Measurements from ENCODE around the gene ALDOB.

GRCh38 chr9:101418518-101419430 lies 16.8 kb downstream of the ALDOB start:
- TF ChIP-seq, protein P1, sequence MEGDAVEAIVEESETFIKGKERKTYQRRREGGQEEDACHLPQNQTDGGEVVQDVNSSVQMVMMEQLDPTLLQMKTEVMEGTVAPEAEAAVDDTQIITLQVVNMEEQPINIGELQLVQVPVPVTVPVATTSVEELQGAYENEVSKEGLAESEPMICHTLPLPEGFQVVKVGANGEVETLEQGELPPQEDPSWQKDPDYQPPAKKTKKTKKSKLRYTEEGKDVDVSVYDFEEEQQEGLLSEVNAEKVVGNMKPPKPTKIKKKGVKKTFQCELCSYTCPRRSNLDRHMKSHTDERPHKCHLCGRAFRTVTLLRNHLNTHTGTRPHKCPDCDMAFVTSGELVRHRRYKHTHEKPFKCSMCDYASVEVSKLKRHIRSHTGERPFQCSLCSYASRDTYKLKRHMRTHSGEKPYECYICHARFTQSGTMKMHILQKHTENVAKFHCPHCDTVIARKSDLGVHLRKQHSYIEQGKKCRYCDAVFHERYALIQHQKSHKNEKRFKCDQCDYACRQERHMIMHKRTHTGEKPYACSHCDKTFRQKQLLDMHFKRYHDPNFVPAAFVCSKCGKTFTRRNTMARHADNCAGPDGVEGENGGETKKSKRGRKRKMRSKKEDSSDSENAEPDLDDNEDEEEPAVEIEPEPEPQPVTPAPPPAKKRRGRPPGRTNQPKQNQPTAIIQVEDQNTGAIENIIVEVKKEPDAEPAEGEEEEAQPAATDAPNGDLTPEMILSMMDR (IDR thresholded peaks at IDR 0.05), result no peak
- TF ChIP-seq POLR2A (IDR thresholded peaks at IDR 0.05) (no peak), POLR2AphosphoS5 (IDR thresholded peaks at IDR 0.05; ENCODE audit: insufficient read depth in 1 of 2, low read depth in 1 of 2) (no peak)
